Glutamatergic neuron (in vitro differentiated cells): ENCODE measurements around the gene CSPG4. TPM values are rescaled to one million over a fixed set of nuclear protein-coding genes. Genes with fewer than 3 reads are reported as not detected.

ENCODE experiments used
- DNase-seq: peaks from one replicate; pipeline ENCODE4 v3.0.0; 2022
- H3K27ac Mint-ChIP-seq: one replicate; pipeline ENCODE4 v1.8.0; 2020; ENCODE audit warnings: mild to moderate bottlenecking, mixed read lengths, inconsistent platforms; ENCODE audit not compliant: unreplicated experiment
- H3K27me3 Mint-ChIP-seq: one replicate; pipeline ENCODE4 v1.8.0; 2020; ENCODE audit warnings: mild to moderate bottlenecking, moderate library complexity, mixed read lengths, inconsistent platforms; ENCODE audit not compliant: unreplicated experiment
- H3K36me3 Mint-ChIP-seq: one replicate; pipeline ENCODE4 v1.8.0; 2020; ENCODE audit warnings: mild to moderate bottlenecking, mixed read lengths, inconsistent platforms; ENCODE audit not compliant: unreplicated experiment
- H3K4me1 Mint-ChIP-seq: one replicate; pipeline ENCODE4 v1.8.0; 2020; ENCODE audit warnings: mild to moderate bottlenecking, low read depth, mixed read lengths, inconsistent platforms; ENCODE audit not compliant: unreplicated experiment
- H3K4me3 Mint-ChIP-seq: one replicate; pipeline ENCODE4 v1.8.0; 2020; ENCODE audit warnings: mild to moderate bottlenecking, mixed read lengths, inconsistent platforms; ENCODE audit not compliant: unreplicated experiment
- H3K9me3 Mint-ChIP-seq: one replicate; pipeline ENCODE4 v1.8.0; 2020; ENCODE audit warnings: mild to moderate bottlenecking, moderate library complexity, mixed read lengths, inconsistent platforms; ENCODE audit not compliant: unreplicated experiment
- total RNA-seq: library from RNA; stranded (reverse); fragmentation: NEBNext Ultra II Directional; extraction: Animal tissue kit (Norgen Biotek cat#: 25700); gene quantifications from one replicate; pipeline ENCODE4 v1.2.1, GENCODE V29; 2021; ENCODE audit not compliant: unreplicated experiment
- TF ChIP-seq, protein P1 (sequence below): fragments of 200-600 bp; sonication (generic); IDR thresholded peaks from one replicate; pipeline ENCODE4 v1.5.0; 2021; ENCODE audit not compliant: partially characterized antibody, unreplicated experiment

The CSPG4 gene
- total RNA-seq, 1 donor from 2014 or later, result 1.1 TPM

- Mint-ChIP-seq H3K36me3 (peaks cover under 1% of the 10 kb centered on the region), H3K4me3 (no peak overlapping the region), H3K9me3 (peaks cover 13% of the 10 kb centered on the region), H3K27me3 (peaks cover 3% of the 10 kb centered on the region), H3K27ac (no peak overlapping the region), H3K4me1 (peaks cover 41% of the 10 kb centered on the region)
- TF ChIP-seq, protein P1, sequence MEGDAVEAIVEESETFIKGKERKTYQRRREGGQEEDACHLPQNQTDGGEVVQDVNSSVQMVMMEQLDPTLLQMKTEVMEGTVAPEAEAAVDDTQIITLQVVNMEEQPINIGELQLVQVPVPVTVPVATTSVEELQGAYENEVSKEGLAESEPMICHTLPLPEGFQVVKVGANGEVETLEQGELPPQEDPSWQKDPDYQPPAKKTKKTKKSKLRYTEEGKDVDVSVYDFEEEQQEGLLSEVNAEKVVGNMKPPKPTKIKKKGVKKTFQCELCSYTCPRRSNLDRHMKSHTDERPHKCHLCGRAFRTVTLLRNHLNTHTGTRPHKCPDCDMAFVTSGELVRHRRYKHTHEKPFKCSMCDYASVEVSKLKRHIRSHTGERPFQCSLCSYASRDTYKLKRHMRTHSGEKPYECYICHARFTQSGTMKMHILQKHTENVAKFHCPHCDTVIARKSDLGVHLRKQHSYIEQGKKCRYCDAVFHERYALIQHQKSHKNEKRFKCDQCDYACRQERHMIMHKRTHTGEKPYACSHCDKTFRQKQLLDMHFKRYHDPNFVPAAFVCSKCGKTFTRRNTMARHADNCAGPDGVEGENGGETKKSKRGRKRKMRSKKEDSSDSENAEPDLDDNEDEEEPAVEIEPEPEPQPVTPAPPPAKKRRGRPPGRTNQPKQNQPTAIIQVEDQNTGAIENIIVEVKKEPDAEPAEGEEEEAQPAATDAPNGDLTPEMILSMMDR, result no peak
- DNase-seq, result no peak
These were observed 50.9 kb downstream of the CSPG4 start for GRCh38 chr15:75661756-75662140.

GRCh38 chr15:75661100-75661755 lies 51.4 kb downstream of the CSPG4 start:
- Mint-ChIP-seq H3K9me3 (peaks cover 15% of the 10 kb centered on the region), H3K4me3 (no peak overlapping the region), H3K36me3 (peaks cover 6% of the 10 kb centered on the region), H3K4me1 (peaks cover 41% of the 10 kb centered on the region), H3K27ac (no peak overlapping the region), H3K27me3 (peaks cover 3% of the 10 kb centered on the region)
- DNase-seq, result no peak
- TF ChIP-seq, protein P1, result no peak

DNA sequence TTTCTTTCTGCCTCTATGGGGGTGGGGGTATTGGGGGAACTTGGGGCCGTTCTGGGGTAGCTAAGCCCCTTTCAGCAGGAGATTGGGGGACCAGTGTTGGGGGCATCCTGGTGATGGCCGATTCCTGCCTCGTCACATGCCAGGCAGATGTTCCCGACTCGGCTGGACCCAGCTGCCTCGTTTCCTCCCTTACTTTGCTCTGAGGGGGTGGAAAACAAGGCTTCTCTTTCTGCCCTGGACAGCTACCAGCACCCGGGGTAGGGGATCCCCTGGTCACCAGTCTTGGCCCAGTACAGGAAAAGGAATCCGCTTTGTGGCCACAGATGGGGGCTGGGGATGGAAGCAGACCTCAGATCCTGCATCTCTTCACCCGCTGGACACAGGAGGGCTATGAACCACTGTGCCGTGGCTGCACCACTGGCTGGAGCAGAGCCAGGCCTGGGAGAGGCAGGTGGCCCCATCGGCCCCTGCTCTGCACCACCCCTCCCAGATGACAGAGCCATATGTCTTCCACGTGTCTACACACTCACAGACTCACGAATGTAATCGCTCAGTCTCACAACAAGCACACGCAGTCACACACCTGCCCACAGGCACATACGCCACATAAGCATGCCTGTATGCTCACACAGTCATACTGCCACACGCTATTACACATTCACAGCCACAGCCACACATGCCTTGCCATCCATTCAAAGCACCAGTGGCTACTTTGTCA lies 52.6 kb downstream of the CSPG4 start:
- TF ChIP-seq, protein P1, result no peak
- DNase-seq, result no peak
- Mint-ChIP-seq H3K9me3 (peaks cover 15% of the 10 kb centered on the region), H3K4me1 (peaks cover 51% of the 10 kb centered on the region), H3K4me3 (peak overlapping the region; percentile 45), H3K27ac (peak overlapping the region; percentile 76), H3K27me3 (peaks cover 3% of the 10 kb centered on the region), H3K36me3 (peaks cover 14% of the 10 kb centered on the region)

GRCh38 chr15:75659141-75659771 lies 53.4 kb downstream of the CSPG4 start:
- H3K36me3 Mint-ChIP-seq, result peaks cover 14% of the 10 kb centered on the region
- peaks cover under 1% of the 10 kb centered on the region for H3K27me3 Mint-ChIP-seq
- peaks cover 15% of the 10 kb centered on the region for H3K9me3 Mint-ChIP-seq
- DNase-seq, result no peak
- peaks cover 53% of the 10 kb centered on the region for H3K4me1 Mint-ChIP-seq
- TF ChIP-seq, protein P1, result no peak
- peak overlapping the region; percentile 62 for H3K27ac Mint-ChIP-seq
- no peak overlapping the region for H3K4me3 Mint-ChIP-seq

GRCh38 chr15:75656813-75657212 lies 55.8 kb downstream of the CSPG4 start:
- Mint-ChIP-seq H3K9me3 (peaks cover 15% of the 10 kb centered on the region), H3K36me3 (peaks cover 14% of the 10 kb centered on the region), H3K27me3 (peaks cover 1% of the 10 kb centered on the region), H3K4me1 (peaks cover 58% of the 10 kb centered on the region), H3K27ac (no peak overlapping the region), H3K4me3 (no peak overlapping the region)
- DNase-seq, result no peak
- TF ChIP-seq, protein P1, result no peak
